ENCODE results near the gene UPK2.

The UPK2 gene

GRCh38 chr11:119000906-119001305, 44.8 kb downstream of the UPK2 start:
- H3K36me3 ChIP-seq (replicated peaks) = peaks cover 4% of the 10 kb centered on the region
- in situ Hi-C loops (cut with HindIII; ENCODE audit: low pct_ligation_motif_present, low sequenced_read_pairs) = no loop called here

GRCh38 chr11:119006656-119007055, 50.6 kb downstream of the UPK2 start:
- no peak for DNase-seq
- no peak overlapping the region for H3K27ac ChIP-seq
- in situ Hi-C loops (cut with HindIII; ENCODE audit: low pct_ligation_motif_present, low sequenced_read_pairs) = no loop called here
- no peak for TF ChIP-seq CTCF (IDR thresholded peaks at IDR 0.05; ENCODE audit: low read depth, low read length, missing control alignments)
- no peak overlapping the region for H3K4me3 ChIP-seq (ENCODE audit: low read depth, low read length)
- peaks cover 16% of the 10 kb centered on the region for H3K36me3 ChIP-seq (replicated peaks)
- no peaks in the 10 kb centered on the region for H3K27me3 ChIP-seq (replicated peaks)

More at GRCh38 chr11:119000906-119001305, 44.8 kb downstream of the UPK2 start:
- Histone ChIP-seq H3K27ac (no peak overlapping the region), H3K4me3 (ENCODE audit: low read depth, low read length) (no peak overlapping the region), H3K27me3 (replicated peaks) (no peaks in the 10 kb centered on the region)
- no peak for DNase-seq
- TF ChIP-seq CTCF (IDR thresholded peaks at IDR 0.05; ENCODE audit: low read depth, low read length, missing control alignments) = no peak
